Measurements from ENCODE around the gene METTL1.
"Not testable (repeated sequence)": the region's sequence is repeated elsewhere in the genome, so short reads cannot be mapped to it uniquely, and the experiment has no call there.

The METTL1 gene

DNA sequence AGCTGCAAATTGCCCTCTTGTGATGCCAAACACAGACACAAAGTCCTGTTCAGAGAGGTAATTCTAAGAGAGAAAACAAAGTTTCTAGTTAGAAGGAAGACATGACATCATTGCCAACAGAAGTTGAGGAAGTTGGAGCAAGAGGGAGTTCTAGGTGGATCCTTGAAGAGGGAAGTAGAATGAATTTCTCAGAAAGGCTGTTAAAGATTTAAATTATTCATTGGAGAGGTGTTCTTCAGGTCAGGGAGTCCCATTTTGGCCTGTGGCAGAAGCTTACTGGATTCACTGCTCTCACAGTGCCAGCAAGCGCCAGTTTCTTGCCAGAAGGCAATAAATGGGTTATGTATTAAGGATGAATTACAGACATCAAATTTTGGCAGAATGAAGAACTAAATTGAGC, 26.0 kb upstream of the METTL1 start:
- no peak for DNase-seq (ENCODE audit: low spot score)

DNA sequence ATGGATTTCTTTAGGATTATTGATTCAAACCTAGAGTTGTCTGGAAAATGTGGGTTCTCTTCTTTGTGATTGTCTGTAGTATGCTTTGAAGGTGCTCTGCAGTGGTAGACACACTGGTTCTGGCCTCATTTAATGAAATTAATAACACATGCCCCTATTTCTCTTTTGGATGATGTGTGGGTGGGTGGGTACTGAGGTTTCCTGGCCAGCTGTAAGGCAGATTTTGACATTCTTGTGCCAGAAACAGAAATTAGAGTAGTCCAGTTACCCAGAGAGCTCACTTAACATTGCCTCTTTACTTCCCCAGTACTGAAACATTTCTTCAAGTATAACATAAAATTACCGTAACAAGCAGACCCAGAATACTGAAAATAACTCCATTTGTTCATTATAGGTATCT, 25.1 kb upstream of the METTL1 start:
- DNase-seq (ENCODE audit: low spot score), result no peak

DNA sequence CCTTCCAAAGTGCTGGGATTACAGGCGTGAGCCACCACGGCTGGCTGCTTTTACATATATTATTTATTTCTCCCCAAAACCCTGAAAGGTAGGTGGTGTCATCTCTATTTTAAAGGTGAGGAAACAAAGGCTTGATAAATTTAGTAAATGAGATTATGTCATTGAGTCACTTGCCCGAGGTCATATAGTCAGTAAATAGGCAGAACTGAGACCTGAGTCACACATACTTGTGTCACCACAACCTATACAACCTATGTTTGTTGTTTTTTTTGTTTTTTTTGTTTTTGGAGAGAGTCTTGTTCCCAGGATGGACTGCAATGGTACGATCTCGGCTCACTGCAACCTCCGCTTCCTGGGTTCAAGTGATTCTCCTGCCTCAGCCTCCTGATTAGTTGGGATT, 23.4 kb upstream of the METTL1 start:
- peak; percentile 21 for DNase-seq (ENCODE audit: low spot score)

DNA sequence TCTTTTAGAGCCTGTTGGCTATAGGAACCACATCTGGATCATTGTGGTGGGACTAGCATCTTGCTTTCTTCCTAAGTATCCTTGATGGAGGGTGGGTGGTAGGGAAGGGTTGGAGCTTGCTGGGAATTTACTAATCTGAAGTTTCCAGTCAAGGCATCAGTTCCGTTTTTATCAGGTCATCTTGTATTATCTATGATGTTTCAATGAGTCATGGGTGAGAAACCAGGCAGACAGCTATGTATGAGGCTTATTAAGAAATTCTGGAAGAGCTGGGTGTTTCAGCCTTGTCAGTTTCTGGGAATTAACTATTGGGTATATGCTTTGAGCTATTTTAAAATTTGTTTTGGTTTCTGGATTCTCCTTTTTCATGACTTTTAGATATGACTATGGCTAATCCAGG, 22.0 kb upstream of the METTL1 start:
- peak; percentile 72 for DNase-seq (ENCODE audit: low spot score)

DNA sequence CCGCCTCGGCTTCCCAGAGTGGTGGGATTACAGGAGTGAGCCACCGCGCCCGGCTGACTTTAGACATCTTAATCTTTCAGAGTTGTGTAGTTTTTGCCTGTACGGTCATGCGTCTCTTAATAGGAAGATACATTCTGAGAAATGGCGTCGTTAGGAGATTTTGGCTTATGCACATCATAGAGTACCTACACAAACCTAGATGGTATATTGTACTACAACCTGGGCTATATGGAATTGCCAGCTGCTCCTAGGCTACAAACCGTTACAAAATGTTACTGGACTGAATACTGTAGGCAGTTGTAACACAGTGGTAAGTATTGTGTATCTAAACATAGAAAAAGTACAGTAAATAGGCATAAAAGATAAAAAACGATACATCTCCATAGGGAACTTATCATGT, 12.0 kb upstream of the METTL1 start:
- DNase-seq (ENCODE audit: low spot score), result no peak

DNA sequence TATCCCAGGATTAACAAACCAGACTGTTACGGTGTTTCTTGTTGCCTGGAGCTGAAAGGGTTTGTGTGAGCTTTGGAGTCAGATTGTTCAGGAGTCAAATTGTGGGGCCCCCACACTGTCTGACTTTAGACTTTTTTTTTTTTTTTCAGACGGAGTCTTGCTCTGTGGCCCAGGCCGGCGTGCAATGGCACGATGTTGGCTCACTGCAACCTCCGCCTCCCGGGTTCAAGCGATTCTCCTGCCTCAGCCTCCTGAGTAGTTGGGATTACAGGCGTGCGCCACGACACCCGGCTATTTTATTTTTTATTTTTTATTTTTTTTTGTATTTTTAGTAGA, 11.5 kb upstream of the METTL1 start:
- no peak for DNase-seq (ENCODE audit: low spot score)

DNA sequence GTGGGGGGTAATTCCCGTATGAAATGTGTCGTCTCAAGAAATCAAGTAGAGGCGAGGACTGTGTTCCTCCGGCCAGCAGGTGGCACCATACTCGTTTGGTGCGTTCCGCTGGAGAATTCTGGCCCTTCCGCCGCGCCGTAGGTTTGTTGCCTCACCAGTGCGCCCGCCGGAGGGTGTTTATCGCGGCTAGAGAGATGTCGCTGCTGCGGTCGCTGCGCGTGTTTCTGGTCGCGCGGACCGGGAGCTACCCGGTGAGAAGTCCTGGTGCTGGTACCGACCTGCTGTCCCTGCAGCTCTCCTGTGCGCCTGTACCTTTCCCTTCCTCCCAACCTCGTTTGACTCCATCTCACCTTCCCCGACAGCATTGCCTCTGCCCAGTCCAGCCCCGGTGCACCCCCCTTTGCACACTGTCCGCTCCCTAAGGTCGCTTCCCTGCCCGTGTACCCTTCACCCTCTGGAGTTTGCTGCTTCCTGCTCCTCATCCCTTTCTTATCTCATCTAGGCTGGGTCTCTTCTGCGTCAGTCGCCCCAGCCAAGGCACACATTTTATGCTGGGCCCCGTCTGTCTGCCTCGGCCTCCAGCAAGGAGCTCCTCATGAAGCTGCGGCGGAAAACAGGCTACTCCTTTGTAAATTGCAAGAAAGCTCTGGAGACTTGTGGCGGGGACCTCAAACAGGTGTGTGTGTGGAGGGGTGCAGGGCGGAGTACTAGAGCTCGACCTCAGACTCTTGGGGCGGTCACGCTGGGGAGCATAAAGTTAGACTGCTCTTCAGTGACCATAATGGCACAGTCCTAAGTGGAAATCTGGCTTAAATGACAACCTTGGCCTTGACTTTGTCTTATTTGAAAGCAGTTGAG, 10.9 kb upstream of the METTL1 start, which contains the start of gene TSFM:
TSS of gene TSFM (plus strand) at position 180 of the 858 bp plus-strand sequence. CDS start at position 195, 15 bp downstream.
- DNase-seq (ENCODE audit: low spot score), result peak; percentile 87

DNA sequence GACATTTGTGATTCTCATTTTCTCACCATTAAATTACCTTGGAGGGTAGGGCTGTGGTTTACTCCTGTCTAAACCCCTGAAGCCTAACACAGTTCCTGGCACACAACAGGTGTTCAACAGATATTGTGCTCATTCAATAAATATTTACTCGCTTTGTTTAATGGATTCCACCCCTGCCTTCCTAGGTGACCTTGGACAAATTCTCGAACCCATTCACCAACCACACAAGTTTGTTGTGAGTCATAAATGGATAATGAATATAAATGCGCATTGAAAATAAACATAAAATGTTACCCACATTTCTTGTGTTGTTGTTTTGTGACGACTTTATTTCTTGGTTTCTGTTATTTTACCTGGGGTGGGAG, 10.3 kb upstream of the METTL1 start:
- DNase-seq (ENCODE audit: low spot score), result no peak

DNA sequence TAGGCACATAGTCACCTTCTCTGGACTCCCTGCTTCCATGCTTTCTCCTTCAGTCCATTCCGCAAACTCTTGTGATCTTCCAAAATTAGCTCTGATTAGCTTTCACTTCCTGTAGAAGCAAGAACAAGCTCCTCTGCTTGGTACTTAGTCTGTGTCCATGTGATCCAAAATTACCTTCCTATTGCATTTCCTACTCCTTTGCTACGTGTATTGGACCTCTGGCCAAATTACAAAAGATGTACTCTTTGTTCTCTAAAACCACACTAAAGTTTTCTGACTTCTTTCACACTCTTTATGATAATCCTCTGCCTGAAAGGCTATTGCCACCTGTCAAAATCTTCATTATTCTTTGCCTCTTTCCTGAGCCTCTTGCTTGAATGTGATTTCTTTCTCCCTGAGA, 9.9 kb upstream of the METTL1 start:
- no peak for DNase-seq (ENCODE audit: low spot score)

DNA sequence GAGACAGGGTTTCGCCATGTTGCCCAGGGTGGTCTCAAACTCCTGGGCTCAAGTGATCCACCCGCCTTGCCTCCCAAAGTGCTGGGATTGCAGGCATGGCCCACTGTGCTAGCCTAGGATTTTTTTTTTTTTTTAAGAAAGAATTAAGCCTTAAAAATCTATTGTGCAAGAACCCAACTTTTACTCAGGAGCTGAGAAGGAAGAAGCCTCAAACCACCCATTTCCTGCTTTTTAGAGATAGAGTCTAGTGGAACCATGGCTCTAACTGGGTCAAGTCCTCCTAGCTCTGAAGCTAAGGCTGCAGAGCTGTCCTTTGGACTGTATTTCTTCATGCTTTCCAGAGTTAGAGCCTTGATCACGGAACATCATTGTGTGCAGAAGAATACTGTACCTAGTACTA, 9.3 kb upstream of the METTL1 start:
- DNase-seq (ENCODE audit: low spot score), result no peak

DNA sequence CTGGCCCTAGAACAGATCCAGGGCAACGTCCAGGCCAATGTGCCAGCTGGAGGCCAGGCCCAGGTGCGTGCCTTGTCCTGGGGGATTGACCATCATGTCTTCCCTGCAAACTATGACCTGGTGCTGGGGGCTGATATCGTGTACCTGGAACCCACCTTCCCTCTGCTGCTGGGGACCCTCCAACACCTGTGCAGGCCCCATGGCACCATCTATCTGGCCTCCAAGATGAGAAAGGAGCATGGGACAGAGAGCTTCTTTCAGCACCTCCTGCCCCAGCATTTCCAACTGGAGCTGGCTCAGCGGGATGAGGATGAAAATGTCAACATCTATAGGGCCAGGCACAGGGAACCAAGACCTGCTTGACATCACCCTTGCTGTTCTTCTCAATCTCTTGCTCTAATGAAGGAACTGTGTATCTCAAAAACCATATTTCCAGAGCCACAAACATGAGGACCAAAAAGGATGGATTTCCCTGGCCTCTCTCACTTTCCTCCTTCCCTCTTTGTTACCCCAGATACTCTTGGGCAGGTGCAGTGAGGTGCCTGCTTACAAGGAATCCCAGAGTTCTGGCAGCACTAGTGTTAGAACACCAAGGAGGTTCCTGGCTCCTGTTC, 8.5 kb upstream of the METTL1 start:
- no peak for DNase-seq (ENCODE audit: low spot score)

DNA sequence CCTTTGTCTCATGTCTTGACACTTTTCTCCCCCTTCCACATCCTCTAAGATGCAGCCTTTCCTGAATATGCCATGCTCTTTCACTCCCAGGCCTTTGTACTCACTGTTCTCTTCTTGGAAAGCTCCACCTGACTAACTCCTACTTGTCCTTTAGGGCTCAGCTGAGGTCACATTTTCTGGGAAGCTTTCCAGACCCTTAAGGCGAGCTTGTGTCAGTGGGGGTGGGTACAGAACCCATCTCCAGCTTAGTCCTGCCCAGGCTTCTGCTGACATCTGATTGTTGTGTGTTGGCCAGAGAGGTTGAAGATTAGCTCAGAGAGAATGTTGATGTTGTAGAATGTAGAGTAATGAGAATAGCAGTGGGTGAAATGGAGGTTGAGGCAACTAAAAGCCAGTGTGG, 7.8 kb upstream of the METTL1 start:
- DNase-seq (ENCODE audit: low spot score), result no peak

DNA sequence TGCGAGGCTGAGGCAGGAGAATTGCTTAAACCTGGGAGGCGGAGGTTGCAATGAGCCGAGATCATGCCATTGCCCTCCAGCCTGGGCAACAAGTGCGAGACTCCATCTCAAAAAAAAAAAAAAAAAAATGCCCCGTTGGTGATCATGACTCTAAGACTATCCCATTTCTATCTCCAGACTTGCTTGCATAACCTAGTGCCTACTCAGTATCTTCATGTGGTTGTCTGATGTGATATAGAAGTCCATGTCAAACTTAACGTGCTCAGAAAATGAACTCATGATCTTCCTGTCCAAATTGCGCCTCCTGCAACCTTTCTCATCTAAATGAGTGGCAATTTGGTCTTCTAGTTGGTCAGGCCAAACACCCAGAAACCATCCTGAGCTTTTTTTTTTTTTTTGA, 6.0 kb upstream of the METTL1 start:
- no peak for DNase-seq (ENCODE audit: low spot score)

DNA sequence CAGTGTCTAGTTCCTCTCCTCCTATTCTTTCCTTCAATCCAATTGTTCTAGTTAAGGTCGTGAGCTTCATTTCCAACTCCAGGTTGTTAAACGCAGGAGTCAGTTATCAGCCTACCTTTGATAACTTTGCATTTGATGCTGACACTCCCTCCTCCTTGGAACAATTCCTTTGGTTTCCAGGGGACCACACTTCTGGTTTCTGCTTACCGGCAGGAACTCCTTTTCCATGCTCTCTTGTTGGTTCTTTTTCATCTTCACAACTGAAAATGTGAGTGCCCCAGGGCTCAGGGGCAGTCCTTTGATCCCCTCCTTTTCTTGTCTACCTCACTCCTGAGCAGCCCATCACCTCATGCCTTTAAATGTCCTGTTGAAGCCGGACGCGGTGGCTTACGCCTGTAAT, 5.5 kb upstream of the METTL1 start:
- no peak for DNase-seq (ENCODE audit: low spot score)

DNA sequence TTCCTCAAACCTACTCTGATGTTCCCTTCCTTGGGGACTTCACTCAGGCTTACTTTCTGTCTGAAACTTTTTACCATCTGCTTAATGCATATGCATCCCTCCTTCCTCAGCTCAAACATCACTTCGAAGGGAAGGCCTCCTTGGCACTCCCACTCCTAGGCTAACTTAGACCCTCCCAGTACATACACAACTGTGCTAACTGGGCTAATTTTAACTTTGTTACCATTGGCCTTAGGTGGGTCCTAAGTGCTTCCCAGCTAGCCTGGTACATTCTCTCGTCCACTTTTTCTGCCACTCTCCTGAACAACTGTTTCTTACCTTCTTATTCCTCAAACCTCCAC, 4.3 kb upstream of the METTL1 start:
- DNase-seq (ENCODE audit: low spot score), result no peak

DNA sequence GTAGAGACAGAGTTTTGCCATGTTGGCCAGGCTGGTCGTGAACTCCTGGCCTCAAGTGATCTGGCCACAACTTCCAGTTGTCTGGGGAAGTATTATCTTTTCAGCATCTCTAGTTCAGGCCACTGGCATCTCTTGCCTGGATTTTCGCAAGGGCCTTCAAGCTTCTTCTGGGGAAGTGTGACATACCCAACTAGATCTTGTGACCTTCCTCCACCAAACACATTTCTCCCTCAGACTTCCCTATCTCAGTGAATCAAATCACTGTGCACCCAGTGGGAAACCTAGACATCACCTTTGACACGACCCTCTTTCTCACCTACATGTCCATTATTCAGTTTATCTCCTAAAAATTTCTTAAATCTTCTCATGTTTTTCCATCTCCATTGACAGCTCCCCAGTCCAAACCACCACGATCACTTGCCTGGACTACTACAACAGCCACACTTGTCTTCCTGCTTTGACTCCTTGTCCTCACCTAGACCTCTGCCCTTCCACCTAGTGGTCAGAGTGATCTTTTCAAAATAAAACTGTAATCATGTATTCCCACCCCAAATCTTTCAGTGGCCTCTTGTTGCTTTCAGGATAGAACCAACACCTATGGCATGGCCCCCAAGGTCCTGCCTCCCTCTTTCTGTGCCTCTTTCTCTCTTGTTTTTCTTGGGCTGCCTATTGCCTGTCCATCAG, 3.8 kb upstream of the METTL1 start:
- DNase-seq (ENCODE audit: low spot score), result no peak

DNA sequence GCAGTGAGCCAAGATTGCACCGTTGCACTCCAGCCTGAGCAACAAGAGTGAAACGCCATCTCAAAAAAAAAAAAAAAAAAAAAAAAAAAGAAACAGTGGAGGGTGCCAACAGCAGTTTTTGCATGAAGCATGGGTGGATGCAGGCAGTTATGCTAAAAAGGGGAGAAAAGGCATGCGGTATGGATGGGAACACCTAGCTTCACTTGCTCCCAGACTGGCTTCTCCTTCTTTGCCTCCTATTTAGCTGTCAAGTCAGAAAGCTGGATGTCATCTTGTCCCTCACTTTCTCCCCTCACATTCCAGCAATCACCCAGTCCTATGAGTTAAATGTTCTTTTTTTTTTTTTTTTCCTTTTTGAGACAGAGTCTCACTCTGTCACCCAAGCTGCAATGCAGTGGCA, 3.1 kb upstream of the METTL1 start:
- DNase-seq (ENCODE audit: low spot score), result no peak

DNA sequence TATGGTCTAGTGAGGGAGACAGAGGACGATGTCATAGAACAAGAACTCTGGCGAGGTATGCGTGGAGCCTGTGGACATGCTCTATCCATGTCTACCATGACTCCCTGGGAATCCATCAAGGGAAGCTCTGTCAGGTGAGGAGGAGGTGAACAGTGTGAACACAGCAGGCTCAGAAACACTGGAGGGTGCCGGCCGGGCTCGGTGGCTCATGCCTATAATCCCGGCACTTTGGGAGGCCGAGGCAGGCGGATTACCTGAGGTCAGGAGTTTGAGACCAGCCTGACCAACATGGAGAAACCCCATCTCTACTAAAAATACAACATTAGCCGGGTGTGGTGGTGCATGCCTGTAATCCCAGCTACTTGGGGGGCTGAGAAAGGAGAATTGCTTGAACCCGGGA, 2.7 kb upstream of the METTL1 start:
- DNase-seq (ENCODE audit: low spot score), result not testable (repeated sequence)

DNA sequence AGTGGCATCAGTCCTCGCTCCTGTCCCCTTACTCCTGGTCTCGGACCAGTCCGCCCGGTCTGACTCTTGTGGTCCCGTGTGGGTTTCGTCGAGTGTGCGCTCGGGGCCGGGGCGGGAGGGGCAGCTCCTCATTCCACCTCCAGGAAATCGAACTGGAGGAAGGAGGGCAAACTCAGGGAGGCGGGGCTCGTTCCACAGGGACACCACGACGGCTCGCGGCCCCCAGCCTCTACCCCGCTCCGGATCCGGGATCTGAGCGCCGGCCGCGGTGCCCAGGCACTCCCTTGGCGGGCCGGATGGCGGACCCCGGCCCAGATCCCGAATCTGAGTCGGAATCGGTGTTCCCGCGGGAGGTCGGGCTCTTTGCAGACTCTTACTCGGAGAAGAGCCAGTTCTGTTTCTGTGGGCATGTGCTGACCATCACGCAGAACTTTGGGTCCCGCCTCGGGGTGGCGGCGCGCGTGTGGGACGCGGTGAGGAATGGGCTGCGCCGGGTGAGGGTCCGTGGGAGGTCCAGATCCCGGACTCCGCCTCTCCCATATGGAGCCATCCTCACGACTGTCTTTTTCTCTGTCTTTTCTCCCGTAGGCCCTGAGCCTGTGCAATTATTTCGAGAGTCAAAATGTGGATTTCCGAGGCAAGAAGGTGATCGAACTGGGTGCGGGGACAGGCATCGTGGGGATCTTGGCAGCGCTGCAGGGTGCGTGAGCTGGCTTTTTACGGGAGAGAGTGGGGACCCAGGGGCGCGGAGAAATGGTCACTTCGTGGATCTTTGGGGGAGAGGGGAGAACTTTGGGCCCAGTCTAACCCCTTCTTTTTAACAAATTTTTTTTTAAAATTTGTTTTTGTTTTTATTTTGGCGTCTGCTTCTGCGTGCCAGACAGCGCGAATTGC, 771 bp upstream of the METTL1 start, which contains the start of gene EEF1AKMT3:
TSS of gene EEF1AKMT3 (plus strand) at position 186 of the 894 bp plus-strand sequence. CDS start at position 297, 111 bp downstream.
- peak; percentile 71 for DNase-seq (ENCODE audit: low spot score)

DNA sequence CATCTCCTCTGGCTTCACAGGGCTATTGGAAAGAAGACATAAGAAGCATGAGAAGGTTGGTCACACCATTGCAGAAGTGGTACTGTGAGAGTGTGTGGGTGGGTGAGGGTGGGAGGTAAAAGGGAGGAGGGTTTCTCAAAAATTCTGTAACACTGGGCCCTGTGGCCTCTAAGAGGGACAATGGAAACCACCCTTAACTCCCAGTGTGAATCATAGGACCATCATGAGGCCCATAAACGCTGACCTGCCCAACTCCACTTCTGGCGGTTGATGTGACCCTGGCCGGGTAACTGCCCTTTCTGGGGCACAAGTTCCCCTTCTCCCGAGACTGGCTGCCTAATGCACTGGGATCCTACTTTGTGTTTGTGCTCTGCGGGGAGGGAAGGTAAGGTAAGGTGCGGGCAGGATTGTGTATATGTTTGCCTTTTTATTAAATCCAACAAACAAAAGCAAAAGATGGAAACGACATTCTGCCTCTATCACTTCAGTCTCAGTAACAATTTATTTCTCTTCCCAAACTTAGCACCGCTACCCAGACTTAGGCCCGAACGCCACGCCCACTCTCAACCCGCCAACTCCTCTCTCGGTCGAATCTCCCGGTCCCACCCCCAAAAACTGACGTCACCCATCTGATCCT, 551 bp downstream of the METTL1 start:
- peak; percentile 94 for DNase-seq (ENCODE audit: low spot score)

DNA sequence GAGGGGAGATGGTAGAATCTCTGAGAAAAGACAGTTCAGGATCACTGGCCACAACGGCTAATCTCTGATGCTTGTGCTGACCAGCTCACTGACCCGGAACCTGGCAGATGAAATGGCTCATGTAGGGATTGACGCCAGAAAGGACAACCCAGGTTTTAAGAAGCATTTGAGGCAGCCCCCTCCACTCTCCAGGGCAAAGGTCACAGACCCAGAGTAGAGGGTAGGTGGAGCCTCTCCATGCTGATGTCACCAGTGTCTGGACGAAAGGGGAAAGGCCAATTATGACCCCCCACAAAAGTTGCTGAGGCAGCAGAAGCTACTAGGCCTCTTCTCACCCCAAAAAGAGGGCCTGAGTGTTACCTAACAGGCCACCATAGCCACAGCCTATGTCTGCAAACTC, 1.2 kb downstream of the METTL1 start:
- DNase-seq (ENCODE audit: low spot score), result no peak

DNA sequence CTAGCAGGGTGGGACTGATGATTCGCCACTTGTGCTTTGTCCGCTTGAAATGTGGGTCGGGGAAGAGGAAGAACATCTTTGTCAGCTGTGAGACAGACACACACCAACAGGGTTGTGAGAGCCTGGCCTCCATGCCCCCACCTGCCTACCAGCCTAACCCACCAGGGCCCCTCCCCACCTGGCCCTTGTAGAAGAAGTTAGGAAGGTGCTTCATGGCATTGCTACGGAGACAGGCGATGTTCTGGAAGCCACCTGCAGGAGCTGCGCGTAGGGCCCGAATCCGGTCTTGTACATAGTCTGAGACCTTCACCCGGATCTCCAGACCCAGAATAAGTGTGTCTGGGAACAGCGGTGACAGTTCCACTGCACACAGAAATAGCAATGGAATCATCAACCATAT, 2.3 kb downstream of the METTL1 start:
- no peak for DNase-seq (ENCODE audit: low spot score)

Measured in AG08395 (cell line).